PC-9 (cell line): ENCODE measurements around the gene RARS2. TPM values are rescaled to one million over a fixed set of nuclear protein-coding genes. Genes with fewer than 3 reads are reported as not detected.

ENCODE experiments used
- BruUV-seq: library from RNA; stranded (reverse); fragments of 400-500 nt; replicated peaks from 2 replicates; lab custom pipeline; 2021; lab: Mats Ljungman, UMichigan
- CTCF ChIA-PET: fragments of 300-600 bp; sonication (Branson Sonifier 250); formaldehyde crosslinking; loops from one replicate; lab custom pipeline; 2022; ENCODE audit warnings: antibody characterized with exemption; lab: Charles Lee
- POLR2A ChIA-PET: fragments of 300-600 bp; sonication (Branson Sonifier 250); formaldehyde crosslinking; loops from one replicate; lab custom pipeline; 2022; ENCODE audit warnings: antibody characterized with exemption; ENCODE audit not compliant: unreplicated experiment; lab: Charles Lee
- DNase-seq, 2 experiments: peaks; one replicate each; pipeline versions ENCODE4 v3.0.0 to v3.0.0-alpha.2; 2015 to 2022; ENCODE audit warnings: mixed read lengths in 1 of 2
- H2AFZ ChIP-seq: fragments of 200-600 bp; sonication (generic); 2 replicates; pipeline ENCODE4 v1.8.1; 2017; ENCODE audit warnings: antibody characterized with exemption
- H3F3A ChIP-seq: fragments of 200-600 bp; sonication (generic); 2 replicates; pipeline ENCODE4 v1.8.1; 2017; ENCODE audit warnings: antibody characterized with exemption, mild to moderate bottlenecking, low read depth; ENCODE audit not compliant: insufficient read depth
- H3K27ac ChIP-seq: fragments of 200-600 bp; sonication (generic); 2 replicates; pipeline ENCODE4 v1.6.1; 2016; ENCODE audit warnings: mixed run types
- H3K27me3 ChIP-seq: fragments of 200-600 bp; sonication (generic); 2 replicates; pipeline ENCODE4 v1.6.1; 2016; ENCODE audit warnings: low read depth, mixed run types; ENCODE audit not compliant: insufficient read depth
- H3K36me3 ChIP-seq: fragments of 200-600 bp; sonication (generic); 2 replicates; pipeline ENCODE4 v1.6.1; 2016; ENCODE audit warnings: low read depth, mixed run types
- H3K4me1 ChIP-seq: fragments of 200-600 bp; sonication (generic); replicated peaks from 2 replicates; pipeline ENCODE4 v1.6.1; 2016; ENCODE audit warnings: mixed run types; ENCODE audit not compliant: insufficient read depth
- H3K4me2 ChIP-seq: fragments of 200-600 bp; sonication (generic); 2 replicates; pipeline ENCODE4 v1.6.1; 2017; ENCODE audit warnings: mixed run types
- H3K4me3 ChIP-seq: fragments of 200-600 bp; sonication (generic); 2 replicates; pipeline ENCODE4 v1.6.1; 2016; ENCODE audit warnings: mixed run types
- H3K79me2 ChIP-seq: fragments of 200-600 bp; sonication (generic); 2 replicates; pipeline ENCODE4 v1.6.1; 2017; ENCODE audit warnings: low read depth, mixed run types
- H3K9me2 ChIP-seq: fragments of 200-600 bp; sonication (generic); 2 replicates; pipeline ENCODE4 v1.8.1; 2017; ENCODE audit warnings: mild to moderate bottlenecking; ENCODE audit not compliant: insufficient read depth
- H3K9me3 ChIP-seq: fragments of 200-600 bp; sonication (generic); 2 replicates; pipeline ENCODE4 v1.8.1; 2016; ENCODE audit warnings: low read depth; ENCODE audit not compliant: insufficient read depth
- H4K20me1 ChIP-seq: fragments of 200-600 bp; sonication (generic); 2 replicates; pipeline ENCODE4 v1.8.1; 2017; ENCODE audit not compliant: insufficient read depth
- EZH2 ChIP-seq: fragments of 200-600 bp; sonication (generic); IDR thresholded peaks from 2 replicates; pipeline ENCODE4 v1.8.0; 2017; ENCODE audit warnings: antibody characterized with exemption, low read depth
- intact Hi-C: fragments of 100-400 bp; cut with micrococcal nuclease; formaldehyde crosslinking; loops from one replicate; pipeline ENCODE4 v1.10.0; 2022; ENCODE audit not compliant: unreplicated experiment
- total RNA-seq: library from RNA; stranded (reverse); gene quantifications from 2 replicates; pipeline ENCODE4 v1.2.3, GENCODE V29; 2021
- TF ChIP-seq, protein P1 (sequence below): fragments of 200-600 bp; sonication (generic); conservative IDR thresholded peaks from 2 replicates; pipeline ENCODE4 v1.6.1; 2017; ENCODE audit warnings: mixed run types, antibody characterized with exemption, mild to moderate bottlenecking, moderate library complexity

RARS2 gene
- total RNA-seq, 1 experiment from 2014 or later = 34.6 TPM

GRCh38 chr6:87541041-87541440, 48.7 kb downstream of the RARS2 start:
- H3K36me3 ChIP-seq = no peaks in the 10 kb centered on the region
- CTCF ChIA-PET = no interaction called here
- no peak for TF ChIP-seq EZH2
- TF ChIP-seq, protein P1, sequence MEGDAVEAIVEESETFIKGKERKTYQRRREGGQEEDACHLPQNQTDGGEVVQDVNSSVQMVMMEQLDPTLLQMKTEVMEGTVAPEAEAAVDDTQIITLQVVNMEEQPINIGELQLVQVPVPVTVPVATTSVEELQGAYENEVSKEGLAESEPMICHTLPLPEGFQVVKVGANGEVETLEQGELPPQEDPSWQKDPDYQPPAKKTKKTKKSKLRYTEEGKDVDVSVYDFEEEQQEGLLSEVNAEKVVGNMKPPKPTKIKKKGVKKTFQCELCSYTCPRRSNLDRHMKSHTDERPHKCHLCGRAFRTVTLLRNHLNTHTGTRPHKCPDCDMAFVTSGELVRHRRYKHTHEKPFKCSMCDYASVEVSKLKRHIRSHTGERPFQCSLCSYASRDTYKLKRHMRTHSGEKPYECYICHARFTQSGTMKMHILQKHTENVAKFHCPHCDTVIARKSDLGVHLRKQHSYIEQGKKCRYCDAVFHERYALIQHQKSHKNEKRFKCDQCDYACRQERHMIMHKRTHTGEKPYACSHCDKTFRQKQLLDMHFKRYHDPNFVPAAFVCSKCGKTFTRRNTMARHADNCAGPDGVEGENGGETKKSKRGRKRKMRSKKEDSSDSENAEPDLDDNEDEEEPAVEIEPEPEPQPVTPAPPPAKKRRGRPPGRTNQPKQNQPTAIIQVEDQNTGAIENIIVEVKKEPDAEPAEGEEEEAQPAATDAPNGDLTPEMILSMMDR = no peak

GRCh38 chr6:87540539-87540938, 49.2 kb downstream of the RARS2 start:
- ChIA-PET CTCF (no interaction called here), POLR2A (no interaction called here)
- H3K4me1 ChIP-seq = no peaks in the 10 kb centered on the region
- no peaks in the 10 kb centered on the region for H3K79me2 ChIP-seq
- no peaks in the 10 kb centered on the region for H4K20me1 ChIP-seq
- no peaks in the 10 kb centered on the region for H3F3A ChIP-seq
- no peak overlapping the region for H3K27ac ChIP-seq
- H2AFZ ChIP-seq = no peak overlapping the region
- DNase-seq = no peak
- H3K36me3 ChIP-seq = no peaks in the 10 kb centered on the region
- intact Hi-C loops = no loop called here
- no peak overlapping the region for H3K4me3 ChIP-seq
- TF ChIP-seq EZH2 = no peak
- TF ChIP-seq, protein P1 = no peak
- no peak overlapping the region for H3K4me2 ChIP-seq
- no peaks in the 10 kb centered on the region for H3K9me2 ChIP-seq
- H3K9me3 ChIP-seq = no peaks in the 10 kb centered on the region
- no peaks in the 10 kb centered on the region for H3K27me3 ChIP-seq
- BruUV-seq = no TSS peak

More at GRCh38 chr6:87541041-87541440, 48.7 kb downstream of the RARS2 start:
- Histone ChIP-seq H3K27ac (no peak overlapping the region), H2AFZ (no peak overlapping the region), H3K4me1 (no peaks in the 10 kb centered on the region), H3K9me3 (no peaks in the 10 kb centered on the region), H3F3A (no peaks in the 10 kb centered on the region), H3K4me2 (no peak overlapping the region), H3K27me3 (no peaks in the 10 kb centered on the region), H4K20me1 (no peaks in the 10 kb centered on the region), H3K9me2 (no peaks in the 10 kb centered on the region), H3K4me3 (no peak overlapping the region), H3K79me2 (no peaks in the 10 kb centered on the region)
- no TSS peak for BruUV-seq
- no peak for DNase-seq
- POLR2A ChIA-PET = no interaction called here
- intact Hi-C loops = no loop called here

GRCh38 chr6:87539554-87539953, 50.2 kb downstream of the RARS2 start:
- Histone ChIP-seq H3K36me3 (no peaks in the 10 kb centered on the region), H3K9me3 (no peaks in the 10 kb centered on the region), H4K20me1 (no peaks in the 10 kb centered on the region), H3K4me1 (no peaks in the 10 kb centered on the region), H3K9me2 (no peaks in the 10 kb centered on the region), H3K4me3 (no peak overlapping the region), H3K4me2 (no peak overlapping the region), H3K27ac (no peak overlapping the region), H3K27me3 (no peaks in the 10 kb centered on the region), H3K79me2 (no peaks in the 10 kb centered on the region), H2AFZ (no peak overlapping the region), H3F3A (no peaks in the 10 kb centered on the region)
- BruUV-seq = no TSS peak
- POLR2A ChIA-PET = no interaction called here
- TF ChIP-seq, protein P1 = no peak
- TF ChIP-seq EZH2 = no peak
- intact Hi-C loops = no loop called here
- CTCF ChIA-PET = no interaction called here
- no peak for DNase-seq
